Effector memory CD8-positive, alpha-beta T cell (primary cell): ENCODE measurements around the gene CIAO3.
"Not testable (repeated sequence)": the region's sequence is repeated elsewhere in the genome, so short reads cannot be mapped to it uniquely, and the experiment has no call there.

Source experiments
- ATAC-seq: fragments of 150-1000 bp; cut with Tn5 transposase; replicated peaks from 2 replicates; pipeline ENCODE4 v1.10.0; 2021; ENCODE audit warnings: mild to moderate bottlenecking, moderate library complexity
- DNase-seq, 3 experiments: peaks; one replicate each; pipeline ENCODE4 v3.0.0; 2021
- H3K27ac Mint-ChIP-seq, 2 donors: one replicate each; pipeline ENCODE4 v1.8.0; 2022; ENCODE audit warnings: mild to moderate bottlenecking in 2 of 2, mixed read lengths in 2 of 2, moderate library complexity in 2 of 2
- H3K27me3 Mint-ChIP-seq, 2 donors: one replicate each; pipeline ENCODE4 v1.8.0; 2022; ENCODE audit warnings: mixed read lengths in 2 of 2
- H3K36me3 Mint-ChIP-seq: one replicate; pipeline ENCODE4 v1.8.0; 2022; ENCODE audit warnings: mild to moderate bottlenecking, moderate library complexity, mixed read lengths; ENCODE audit not compliant: insufficient read depth
- H3K4me1 Mint-ChIP-seq, 2 donors: one replicate each; pipeline ENCODE4 v1.8.0; 2022; ENCODE audit warnings: low read depth in 2 of 2, mixed read lengths in 2 of 2
- H3K4me3 Mint-ChIP-seq, 2 donors: one replicate each; pipeline ENCODE4 v1.8.0; 2022; ENCODE audit warnings: mild to moderate bottlenecking in 2 of 2, mixed read lengths in 2 of 2, moderate library complexity in 2 of 2
- H3K9me3 Mint-ChIP-seq, 2 donors: one replicate each; pipeline ENCODE4 v1.8.0; 2022; ENCODE audit warnings: mixed read lengths in 2 of 2

Gene CIAO3

GRCh38 chr16:716200-716568 is 24.6 kb downstream of the CIAO3 start:
- Mint-ChIP-seq H3K9me3 (no peaks in the 10 kb centered on the region), H3K4me1 (peaks cover 15 to 16% of the 10 kb centered on the region in 2 donors), H3K4me3 (peak overlapping the region; percentile 56 to 65), H3K36me3 (peaks cover 10% of the 10 kb centered on the region), H3K27me3 (peaks cover 0 to 11% of the 10 kb centered on the region in 2 donors), H3K27ac (no peak overlapping the region)
- DNase-seq: no peak
- no peak for ATAC-seq

- ATAC-seq (peak; percentile 14), DNase-seq (no peak)
- Mint-ChIP-seq H3K9me3 (no peaks in the 10 kb centered on the region), H3K4me1 (peaks cover 15 to 16% of the 10 kb centered on the region in 2 donors), H3K4me3 (peak overlapping the region; percentile 56 to 65), H3K27ac (no peak overlapping the region), H3K27me3 (peaks cover 0 to 16% of the 10 kb centered on the region in 2 donors), H3K36me3 (peaks cover 9% of the 10 kb centered on the region)
Measured at GRCh38 chr16:715477-716199, 25.2 kb downstream of the CIAO3 start.

GRCh38 chr16:714558-715476 is 26.0 kb downstream of the CIAO3 start, which contains the start of gene METRN:
TSS of gene METRN (plus strand) at chr16:715118. CDS start at chr16:715290, 172 bp downstream.
- peaks cover 2% of the 10 kb centered on the region for H3K36me3 Mint-ChIP-seq
- H3K4me3 Mint-ChIP-seq: peak within 1 kb of the TSS; percentile 56 to 65
- no peak within 1 kb of the TSS for H3K27ac Mint-ChIP-seq
- H3K27me3 Mint-ChIP-seq: peaks cover 0 to 24% of the 10 kb centered on the region in 2 donors
- peaks cover 10 to 11% of the 10 kb centered on the region in 2 donors for H3K4me1 Mint-ChIP-seq
- DNase-seq: peak; percentile 86 to 89 (median 88)
- no peaks in the 10 kb centered on the region for H3K9me3 Mint-ChIP-seq
- ATAC-seq: peak; percentile 89

GRCh38 chr16:714079-714478 is 26.7 kb downstream of the CIAO3 start:
- peaks cover 6 to 8% of the 10 kb centered on the region in 2 donors for H3K4me1 Mint-ChIP-seq
- peak overlapping the region in 1 of 2 donors; percentile 3 for H3K4me3 Mint-ChIP-seq
- no peaks in the 10 kb centered on the region for H3K9me3 Mint-ChIP-seq
- ATAC-seq (no peak), DNase-seq (no peak)
- H3K27ac Mint-ChIP-seq: no peak overlapping the region
- peaks cover 2% of the 10 kb centered on the region for H3K36me3 Mint-ChIP-seq
- peaks cover 7 to 32% of the 10 kb centered on the region in 2 donors for H3K27me3 Mint-ChIP-seq

GRCh38 chr16:712740-713250 is 28.0 kb downstream of the CIAO3 start:
- H3K36me3 Mint-ChIP-seq, H3K4me3 Mint-ChIP-seq, H3K4me1 Mint-ChIP-seq, DNase-seq, ATAC-seq, H3K9me3 Mint-ChIP-seq, H3K27ac Mint-ChIP-seq: not testable (repeated sequence)
- H3K27me3 Mint-ChIP-seq: peaks cover 19 to 45% of the 10 kb centered on the region in 2 donors

GRCh38 chr16:711548-712320 is 29.1 kb downstream of the CIAO3 start:
- Mint-ChIP-seq H3K27me3 (peaks cover 23 to 55% of the 10 kb centered on the region in 2 donors), H3K4me1 (peaks cover 4 to 7% of the 10 kb centered on the region in 2 donors), H3K27ac (no peak overlapping the region), H3K9me3 (no peaks in the 10 kb centered on the region), H3K4me3 (no peak overlapping the region), H3K36me3 (peaks cover 2% of the 10 kb centered on the region)
- peak; percentile 66 for ATAC-seq
- DNase-seq: peak; percentile 79 to 84 (median 81)

- no peak for ATAC-seq
- Mint-ChIP-seq H3K27me3 (peaks cover 28 to 55% of the 10 kb centered on the region in 2 donors), H3K4me3 (no peak overlapping the region), H3K4me1 (peaks cover 0 to 9% of the 10 kb centered on the region in 2 donors), H3K9me3 (no peaks in the 10 kb centered on the region), H3K27ac (no peak overlapping the region), H3K36me3 (peaks cover 2% of the 10 kb centered on the region)
- DNase-seq: no peak
Measured at GRCh38 chr16:711084-711483, 29.7 kb downstream of the CIAO3 start.

- H3K4me3 Mint-ChIP-seq: no peak overlapping the region
- DNase-seq (no peak), ATAC-seq (no peak)
- peaks cover 2% of the 10 kb centered on the region for H3K36me3 Mint-ChIP-seq
- H3K4me1 Mint-ChIP-seq: peaks cover 0 to 9% of the 10 kb centered on the region in 2 donors
- H3K27me3 Mint-ChIP-seq: peaks cover 28 to 54% of the 10 kb centered on the region in 2 donors
- no peaks in the 10 kb centered on the region for H3K9me3 Mint-ChIP-seq
- no peak overlapping the region for H3K27ac Mint-ChIP-seq
Measured at GRCh38 chr16:710500-711075, 30.2 kb downstream of the CIAO3 start.

- Mint-ChIP-seq H3K27ac (no peak overlapping the region), H3K9me3 (no peaks in the 10 kb centered on the region), H3K27me3 (peaks cover 28 to 54% of the 10 kb centered on the region in 2 donors), H3K36me3 (peaks cover 2% of the 10 kb centered on the region), H3K4me1 (peaks cover 0 to 9% of the 10 kb centered on the region in 2 donors), H3K4me3 (no peak overlapping the region)
- no peak for ATAC-seq
- no peak for DNase-seq
Measured at GRCh38 chr16:709566-710499, 31.0 kb downstream of the CIAO3 start.

GRCh38 chr16:708959-709358 is 31.8 kb downstream of the CIAO3 start:
- Mint-ChIP-seq H3K9me3 (no peaks in the 10 kb centered on the region), H3K36me3 (peaks cover 6% of the 10 kb centered on the region), H3K4me3 (no peak overlapping the region), H3K27ac (no peak overlapping the region), H3K4me1 (peaks cover 0 to 9% of the 10 kb centered on the region in 2 donors), H3K27me3 (peaks cover 28 to 62% of the 10 kb centered on the region in 2 donors)
- ATAC-seq (no peak), DNase-seq (no peak)

- Mint-ChIP-seq H3K27ac (no peak overlapping the region), H3K27me3 (peaks cover 29 to 65% of the 10 kb centered on the region in 2 donors), H3K4me1 (peaks cover 0 to 9% of the 10 kb centered on the region in 2 donors), H3K36me3 (peaks cover 6% of the 10 kb centered on the region), H3K4me3 (no peak overlapping the region), H3K9me3 (no peaks in the 10 kb centered on the region)
- DNase-seq (no peak), ATAC-seq (no peak)
Measured at GRCh38 chr16:708019-708418, 32.8 kb downstream of the CIAO3 start.
